OCI-LY7 (cell line): ENCODE results near the gene ACOT9.

Experiments
- EZH2phosphoT487 ChIP-seq: fragments of 200-600 bp; sonication (generic); IDR thresholded peaks from 2 replicates; pipeline ENCODE4 v1.6.1; 2018; ENCODE audit warnings: low read depth, borderline replicate concordance, mild to moderate bottlenecking, mixed run types, antibody characterized with exemption, low read length, moderate library complexity, mixed read lengths
- TF ChIP-seq, protein P1 (sequence below): fragments of 200-600 bp; sonication (generic); conservative IDR thresholded peaks from 2 replicates; pipeline ENCODE4 v1.5.1; 2014; ENCODE audit warnings: mild to moderate bottlenecking, antibody characterized with exemption, low read length, moderate library complexity, mixed read lengths

DNA sequence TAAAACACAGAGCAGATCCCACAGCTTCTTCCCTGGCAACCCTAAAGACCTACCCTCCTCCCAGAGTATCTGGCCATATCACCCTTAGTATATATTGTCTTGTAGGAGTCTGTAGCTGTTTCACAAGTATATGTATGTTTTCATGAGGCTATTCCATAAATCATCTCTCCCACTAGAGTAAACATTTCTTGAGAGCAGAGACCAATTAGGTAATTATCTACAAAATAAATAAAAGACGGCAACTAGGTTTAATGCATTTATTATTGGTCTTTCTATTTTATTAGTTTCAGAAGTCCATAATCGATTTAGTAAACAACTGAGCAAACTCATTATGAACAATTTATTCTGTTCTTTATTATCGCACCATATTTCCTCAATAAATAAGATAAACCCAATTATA lies 7.0 kb downstream of the ACOT9 start:
- TF ChIP-seq, protein P1, sequence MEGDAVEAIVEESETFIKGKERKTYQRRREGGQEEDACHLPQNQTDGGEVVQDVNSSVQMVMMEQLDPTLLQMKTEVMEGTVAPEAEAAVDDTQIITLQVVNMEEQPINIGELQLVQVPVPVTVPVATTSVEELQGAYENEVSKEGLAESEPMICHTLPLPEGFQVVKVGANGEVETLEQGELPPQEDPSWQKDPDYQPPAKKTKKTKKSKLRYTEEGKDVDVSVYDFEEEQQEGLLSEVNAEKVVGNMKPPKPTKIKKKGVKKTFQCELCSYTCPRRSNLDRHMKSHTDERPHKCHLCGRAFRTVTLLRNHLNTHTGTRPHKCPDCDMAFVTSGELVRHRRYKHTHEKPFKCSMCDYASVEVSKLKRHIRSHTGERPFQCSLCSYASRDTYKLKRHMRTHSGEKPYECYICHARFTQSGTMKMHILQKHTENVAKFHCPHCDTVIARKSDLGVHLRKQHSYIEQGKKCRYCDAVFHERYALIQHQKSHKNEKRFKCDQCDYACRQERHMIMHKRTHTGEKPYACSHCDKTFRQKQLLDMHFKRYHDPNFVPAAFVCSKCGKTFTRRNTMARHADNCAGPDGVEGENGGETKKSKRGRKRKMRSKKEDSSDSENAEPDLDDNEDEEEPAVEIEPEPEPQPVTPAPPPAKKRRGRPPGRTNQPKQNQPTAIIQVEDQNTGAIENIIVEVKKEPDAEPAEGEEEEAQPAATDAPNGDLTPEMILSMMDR = no peak
- no peak for TF ChIP-seq EZH2phosphoT487
